ENCODE data around the gene SMARCD3. TPM values are rescaled to one million over a fixed set of nuclear protein-coding genes. Genes with fewer than 3 reads are reported as not detected.

SMARCD3 gene
- total and polyA plus RNA-seq, 2 of the 13 experiments (the other 11 are each of a cell fraction or from before 2014, with no cell fraction given): 0.20 to 0.62 TPM

- Histone ChIP-seq H3K27ac (ENCODE audit: extremely low read length, insufficient read depth, low read length) (no peak overlapping the region), H3K9me3 (ENCODE audit: low read length) (no peaks in the 10 kb centered on the region), H3K4me1 (ENCODE audit: insufficient read depth, low read length) (no peaks in the 10 kb centered on the region), H3K9ac (ENCODE audit: insufficient read depth, low read depth, low read length) (no peak overlapping the region), H3K4me3 (replicated peaks in 1 of 3; ENCODE audit: insufficient read depth in 1 of 3, low read depth in 2 of 3, low read length in 3 of 3) (no peak overlapping the region), H3K4me2 (ENCODE audit: low read depth, low read length) (no peak overlapping the region), H3K79me2 (ENCODE audit: insufficient read depth, low read length) (no peaks in the 10 kb centered on the region), H2AFZ (ENCODE audit: low read length) (no peak overlapping the region), H3K36me3 (replicated peaks in 1 of 2; ENCODE audit: control insufficient read depth in 1 of 2, insufficient read depth in 2 of 2, low read length in 2 of 2) (no peaks in the 10 kb centered on the region), H4K20me1 (ENCODE audit: insufficient read depth, low read length) (no peaks in the 10 kb centered on the region), H3K27me3 (ENCODE audit: control insufficient read depth in 1 of 2, insufficient read depth in 2 of 2, low read length in 2 of 2) (peaks cover 8 to 61% of the 10 kb centered on the region in 2 experiments)
- CTCF ChIA-PET (ENCODE audit: low intra/inter-chr PET ratio, low total read pairs): no interaction called here
- DNase-seq (ENCODE audit: low spot score) (no peak), FAIRE-seq (no peak), ATAC-seq (no peak)
- no peak for TF ChIP-seq ZNF510 (CRISPR knock-in tag; IDR thresholded peaks at IDR 0.05; ENCODE audit: low read depth)
- TF ChIP-seq ZNF607 (CRISPR knock-in tag; IDR thresholded peaks at IDR 0.05; ENCODE audit: borderline replicate concordance): no peak
- no peak for TF ChIP-seq REST (IDR thresholded peaks at IDR 0.05; ENCODE audit: borderline replicate concordance in 1 of 2, low read depth in 1 of 2, low read length in 2 of 2)
- no peak for TF ChIP-seq PHF5A (CRISPR knock-in tag; IDR thresholded peaks at IDR 0.05; ENCODE audit: low read depth, unreplicated experiment)
- TF ChIP-seq JUNB (CRISPR knock-in tag; IDR thresholded peaks at IDR 0.05; ENCODE audit: borderline replicate concordance): no peak
- TF ChIP-seq TCF7 (IDR thresholded peaks at IDR 0.05; ENCODE audit: low read depth): no peak
- no peak for TF ChIP-seq ZBTB20 (CRISPR knock-in tag; IDR thresholded peaks at IDR 0.05; ENCODE audit: borderline replicate concordance, low read depth)
- no peak for TF ChIP-seq ZNF367 (CRISPR knock-in tag; IDR thresholded peaks at IDR 0.05; ENCODE audit: borderline replicate concordance)
- no peak for TF ChIP-seq ZMYM2 (CRISPR knock-in tag; IDR thresholded peaks at IDR 0.05)
- intact Hi-C loops (cut with micrococcal nuclease; ENCODE audit: unreplicated experiment) (no loop called here), in situ Hi-C loops (cut with HindIII; ENCODE audit: extremely low pct_ligation_motif_present, low pct_unique_long_range_greater_than_20kb) (no loop called here)
- 48% methylated on average over 9 of the region's 11 CpGs for WGBS (ENCODE audit: low lambda C conversion rate)
- no TSS peak for BruUV-seq (replicated peaks)
- POLR2A ChIA-PET: no interaction called here
Observed at GRCh38 chr7:151260471-151260870, 12.0 kb upstream of the SMARCD3 start.

Data from HepG2 (cell line).